Right kidney (tissue), 9 donors: ENCODE results near the gene H2BW2.
"Not testable (repeated sequence)": the region's sequence is repeated elsewhere in the genome, so short reads cannot be mapped to it uniquely, and the experiment has no call there.

Experiments used
- DNase-seq: peaks from one replicate; pipeline ENCODE4 v3.0.0-alpha.2; 2016
- long read RNA-seq, 8 donors: transcript quantifications; one replicate each; lab custom pipeline, GENCODE V29; 2026

Gene H2BW2
- long read RNA-seq, donor 1: 0 reads
- long read RNA-seq, donor 2: 0 reads
- long read RNA-seq, donor 3: 0 reads
- long read RNA-seq, donor 4, partial matches to known transcripts: 0 of 14 reads
- long read RNA-seq, donor 4, other reads (novel, unspliced or antisense): 14 of 14 reads
- long read RNA-seq, donor 5, partial matches to known transcripts: 12 of 31 reads
- long read RNA-seq, donor 5, other reads (novel, unspliced or antisense): 19 of 31 reads
- long read RNA-seq, donor 6: 0 reads
- long read RNA-seq, donor 7: 0 reads
- long read RNA-seq, donor 8: 0 reads

DNA sequence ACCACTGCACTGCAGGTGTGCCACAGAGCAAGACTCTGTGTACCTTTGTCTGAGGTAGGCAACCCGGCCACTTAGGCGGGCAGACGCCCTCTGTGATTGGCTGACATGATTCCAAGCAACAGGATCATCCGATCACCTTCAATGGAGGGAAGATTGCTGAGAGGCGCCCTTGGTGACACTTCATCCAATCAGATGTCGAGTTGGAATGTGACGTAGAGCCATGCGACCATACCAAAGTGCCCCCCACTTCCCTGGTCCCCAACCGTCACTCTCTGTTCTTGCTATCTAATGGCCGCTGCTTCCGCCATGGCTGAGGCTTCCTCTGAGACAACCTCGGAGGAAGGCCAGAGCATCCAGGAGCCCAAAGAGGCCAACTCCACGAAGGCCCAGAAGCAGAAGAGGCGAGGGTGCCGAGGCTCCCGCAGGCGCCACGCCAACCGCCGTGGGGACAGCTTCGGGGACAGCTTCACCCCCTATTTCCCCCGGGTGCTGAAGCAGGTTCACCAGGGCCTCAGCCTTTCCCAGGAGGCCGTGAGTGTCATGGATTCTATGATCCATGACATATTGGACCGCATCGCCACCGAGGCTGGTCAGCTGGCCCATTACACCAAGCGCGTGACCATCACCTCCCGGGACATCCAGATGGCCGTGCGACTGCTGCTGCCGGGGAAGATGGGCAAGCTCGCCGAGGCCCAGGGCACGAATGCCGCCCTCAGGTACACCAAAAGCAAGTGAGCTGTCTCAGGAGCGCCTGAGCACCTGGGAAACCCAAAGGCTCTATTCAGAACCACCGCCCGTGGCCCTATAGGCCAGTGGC is at the start of gene H2BW2:
Gene H2BW2, plus strand, starts transcription at position 268 of the 817 bp plus-strand sequence. Its CDS starts 39 bp downstream, at position 307.
- DNase-seq: no peak

DNA sequence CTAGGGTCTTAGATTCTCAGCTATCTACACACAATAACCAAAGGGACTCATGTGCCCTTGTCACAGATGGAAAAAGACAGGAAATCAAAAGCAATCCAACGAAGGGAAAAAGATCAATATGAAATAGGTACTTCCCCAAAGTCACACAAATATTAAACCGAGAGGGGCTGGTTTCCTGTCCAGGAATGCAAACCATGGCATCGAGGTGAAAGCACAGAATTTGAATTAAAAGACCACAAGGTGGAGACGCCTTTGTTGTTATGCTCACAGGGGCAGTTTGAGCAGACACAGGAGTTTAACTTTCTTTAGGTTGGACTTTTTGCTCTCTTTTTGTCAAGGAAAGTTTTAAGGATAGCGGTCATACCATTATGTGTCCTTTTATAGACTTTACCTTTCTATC is 40.5 kb upstream of the H2BW2 start:
- DNase-seq: no peak

- no peak for DNase-seq
These were observed 30.9 kb upstream of the H2BW2 start for GRCh38 chrX:104008831-104009230.

- DNase-seq: no peak
These were observed 26.6 kb upstream of the H2BW2 start for GRCh38 chrX:104013158-104013557.

DNA sequence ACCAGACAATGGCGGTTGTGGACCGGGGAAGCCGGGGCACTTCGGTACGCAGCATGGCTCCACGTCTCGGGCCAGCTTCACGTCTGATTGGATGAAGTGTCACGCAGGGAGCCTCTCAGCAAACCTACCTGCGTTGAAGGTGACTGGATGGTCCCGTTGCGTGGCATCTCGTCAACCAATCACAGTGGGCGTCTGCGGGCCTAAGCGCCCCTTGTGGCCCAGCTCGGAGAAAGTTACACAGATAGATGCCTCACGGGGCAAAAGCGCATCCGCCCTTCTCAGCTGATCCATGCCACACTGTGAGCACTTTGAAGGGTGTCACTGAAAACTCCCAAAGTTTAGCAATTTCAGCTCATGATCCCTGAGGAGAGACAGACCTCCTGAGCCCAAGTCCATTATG is 26.1 kb upstream of the H2BW2 start, which contains the start of gene H2BW1:
Gene H2BW1, minus strand, starts transcription at position 103 of the 400 bp plus-strand sequence. CDS start 132 bp downstream, outside the sequence.
- no peak for DNase-seq

- not testable (repeated sequence) for DNase-seq
These were observed 24.2 kb upstream of the H2BW2 start for GRCh38 chrX:104015576-104015975.

GRCh38 chrX:104018126-104018525 is 21.6 kb upstream of the H2BW2 start:
- DNase-seq: no peak

DNA sequence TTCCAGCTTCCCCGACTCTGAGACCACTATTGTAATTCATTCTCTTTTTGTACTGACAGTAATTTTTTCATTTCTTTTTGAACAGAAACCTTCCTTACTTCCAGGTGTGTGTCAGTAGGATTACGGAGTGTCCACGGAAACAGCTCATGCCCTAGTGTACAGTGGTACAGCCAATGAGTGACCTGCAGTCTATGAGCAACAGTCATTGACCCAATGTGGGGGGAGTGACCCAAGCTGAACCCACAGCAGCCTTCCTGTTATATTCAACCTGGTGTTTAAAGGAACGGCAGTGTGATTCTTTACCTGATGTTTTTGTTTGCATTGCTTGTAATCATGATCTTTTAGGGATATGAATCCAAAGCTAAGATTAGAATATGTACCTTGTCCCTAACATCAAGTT is 1.2 kb downstream of the H2BW2 start:
- DNase-seq: no peak

GRCh38 chrX:104045642-104046041 is 5.9 kb downstream of the H2BW2 start:
- no peak for DNase-seq

- no peak for DNase-seq
These were observed 7.4 kb downstream of the H2BW2 start for GRCh38 chrX:104047171-104047570.

- not testable (repeated sequence) for DNase-seq
These were observed 15.2 kb downstream of the H2BW2 start for GRCh38 chrX:104054956-104055355.

DNA sequence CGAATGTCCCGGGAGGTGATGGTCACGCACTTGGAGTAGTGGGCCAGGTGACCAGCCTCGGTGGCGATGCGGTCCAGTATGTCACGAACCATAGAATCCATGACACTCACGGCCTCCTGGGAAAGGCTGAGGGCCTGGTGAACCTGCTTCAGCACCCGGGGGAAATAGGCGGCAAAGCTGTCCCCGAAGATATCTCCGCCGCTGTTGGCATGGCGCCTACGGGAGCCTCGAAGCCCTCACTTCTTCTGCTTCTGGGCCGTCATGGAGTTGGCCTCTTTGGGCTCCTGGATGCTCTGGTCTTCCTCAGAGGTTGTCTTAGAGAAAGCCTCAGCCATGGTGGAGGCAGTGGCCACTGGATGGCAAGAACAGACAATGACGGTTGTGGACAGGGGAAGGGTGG is 22.9 kb downstream of the H2BW2 start:
- DNase-seq: not testable (repeated sequence)

DNA sequence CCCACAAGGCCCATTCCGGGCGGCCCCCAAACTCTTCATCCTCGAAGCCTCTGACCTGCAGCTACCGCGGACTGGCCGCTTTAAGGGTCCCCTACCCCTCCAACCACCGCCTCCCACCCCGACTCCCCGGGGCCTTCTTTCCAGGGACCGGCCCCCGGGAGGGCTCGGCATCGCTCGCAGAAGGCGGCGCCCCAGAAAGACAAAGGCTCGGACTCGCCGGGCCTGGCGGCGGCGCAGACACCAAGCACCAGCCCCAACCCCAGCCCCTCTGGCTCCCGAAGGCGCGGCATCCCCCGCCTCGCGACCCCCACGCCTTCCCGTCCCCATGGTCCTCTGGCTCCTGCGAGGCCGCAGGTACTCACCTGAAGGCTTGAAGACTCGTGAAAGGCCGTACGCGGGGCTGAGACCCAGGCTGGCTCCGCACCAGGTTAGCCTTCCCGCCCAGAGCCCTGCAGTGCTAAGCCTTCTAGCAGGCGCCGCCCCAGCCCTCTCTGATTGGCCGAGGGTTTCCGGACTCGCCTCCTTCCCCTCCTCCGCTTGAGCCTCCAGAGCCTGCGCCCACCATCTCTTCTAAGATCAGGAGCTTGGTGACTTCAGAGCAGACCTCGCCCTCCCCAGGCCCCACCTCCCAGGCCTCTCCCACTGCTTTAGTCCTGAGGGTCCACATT is 36.2 kb downstream of the H2BW2 start, which contains the start of gene TMSB15C:
Gene TMSB15C, minus strand, starts transcription at position 459 of the 668 bp plus-strand sequence.
- DNase-seq: not testable (repeated sequence)

- not testable (repeated sequence) for DNase-seq
These were observed 38.1 kb downstream of the H2BW2 start for GRCh38 chrX:104077854-104078253.

DNA sequence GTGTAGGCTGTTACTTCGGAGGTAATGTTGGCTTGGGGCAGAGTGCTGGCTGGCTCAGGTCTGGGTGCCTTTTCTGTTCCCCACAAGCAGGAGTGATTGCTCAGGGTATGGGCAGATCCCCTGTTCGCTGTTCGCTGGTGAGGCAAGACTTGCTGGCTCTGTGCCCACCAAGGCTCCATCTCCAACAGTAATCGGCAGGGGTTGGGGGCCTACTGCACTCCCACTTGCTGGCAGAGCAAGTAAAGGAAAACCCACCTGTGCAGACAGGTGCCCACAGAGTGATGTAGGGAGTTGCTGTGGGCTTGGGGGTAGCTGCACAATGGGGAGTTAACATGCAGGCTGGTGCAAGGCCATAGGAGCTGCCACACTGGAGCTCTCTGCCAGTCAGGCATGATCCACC is 44.3 kb downstream of the H2BW2 start:
- no peak for DNase-seq

- no peak for DNase-seq
These were observed 45.0 kb downstream of the H2BW2 start for GRCh38 chrX:104084534-104085277.

DNA sequence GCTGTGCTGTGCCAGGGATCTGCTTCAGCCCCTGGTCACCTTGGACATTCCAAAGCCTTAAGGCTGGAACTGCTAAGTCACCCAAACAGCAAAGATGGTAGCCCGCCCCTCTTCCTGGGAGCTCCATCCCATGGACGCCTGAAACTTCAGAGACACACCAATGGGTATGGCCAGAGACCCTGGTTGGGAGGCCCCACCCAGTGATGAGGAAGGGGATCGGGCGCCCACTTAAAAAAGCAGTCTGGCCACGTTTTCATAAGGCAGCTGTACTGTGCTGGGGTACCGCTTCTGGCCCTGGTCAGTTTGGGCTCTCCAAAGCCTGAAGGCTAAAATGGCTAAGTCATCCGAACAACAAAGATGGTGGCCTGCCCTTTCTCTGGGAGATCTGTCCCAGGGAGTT is 45.7 kb downstream of the H2BW2 start:
- DNase-seq: no peak

- no peak for DNase-seq
These were observed 46.2 kb downstream of the H2BW2 start for GRCh38 chrX:104085919-104086318.
